Measurements from ENCODE around the gene GPR87. TPM values are rescaled to one million over a fixed set of nuclear protein-coding genes. Genes with fewer than 3 reads are reported as not detected.

GPR87 gene
- total RNA-seq, 3 donors from 2014 or later (not counting 1 experiment from before 2014, with no cell fraction given): not detected

- no peak for DNase-seq
- Mint-ChIP-seq H3K4me3 (no peak overlapping the region), H3K27me3 (ENCODE audit: low read depth in 2 of 2) (no peaks in the 10 kb centered on the region), H3K4me1 (peaks cover 12 to 16% of the 10 kb centered on the region in 2 donors), H3K36me3 (no peaks in the 10 kb centered on the region), H3K9me3 (no peaks in the 10 kb centered on the region), H3K27ac (no peak overlapping the region)
- Histone ChIP-seq H3K27me3 (ENCODE audit: control insufficient read depth, insufficient read depth, low read length) (no peaks in the 10 kb centered on the region), H3K4me1 (ENCODE audit: control insufficient read depth, insufficient read depth, low read length) (peaks cover 13% of the 10 kb centered on the region), H3K9me3 (ENCODE audit: control insufficient read depth, insufficient read depth, low read length) (no peaks in the 10 kb centered on the region), H3K27ac (ENCODE audit: low read length) (peak overlapping the region; percentile 63), H3K4me3 (ENCODE audit: low read length) (no peak overlapping the region), H3K36me3 (ENCODE audit: control insufficient read depth, insufficient read depth, low read length) (no peaks in the 10 kb centered on the region)
- 90% methylated on average over 5 of the region's 5 CpGs for WGBS (ENCODE audit: insufficient coverage)
- intact Hi-C loops (cut with micrococcal nuclease): no loop called here
- TF ChIP-seq CTCF (IDR thresholded peaks at IDR 0.05): no peak
- ATAC-seq: peak in 1 of 3 donors; percentile 63
Measured at GRCh38 chr3:151265166-151265565, 51.5 kb downstream of the GPR87 start.

- Histone ChIP-seq H3K4me1 (ENCODE audit: control insufficient read depth, insufficient read depth, low read length) (peaks cover 13% of the 10 kb centered on the region), H3K27ac (ENCODE audit: low read length) (no peak overlapping the region), H3K27me3 (ENCODE audit: control insufficient read depth, insufficient read depth, low read length) (no peaks in the 10 kb centered on the region), H3K9me3 (ENCODE audit: control insufficient read depth, insufficient read depth, low read length) (no peaks in the 10 kb centered on the region), H3K4me3 (ENCODE audit: low read length) (no peak overlapping the region), H3K36me3 (ENCODE audit: control insufficient read depth, insufficient read depth, low read length) (no peaks in the 10 kb centered on the region)
- intact Hi-C loops (cut with micrococcal nuclease): no loop called here
- Mint-ChIP-seq H3K27me3 (ENCODE audit: low read depth in 2 of 2) (no peaks in the 10 kb centered on the region), H3K9me3 (no peaks in the 10 kb centered on the region), H3K4me3 (no peak overlapping the region), H3K4me1 (peaks cover 12 to 14% of the 10 kb centered on the region in 2 donors), H3K27ac (no peak overlapping the region), H3K36me3 (no peaks in the 10 kb centered on the region)
- WGBS (ENCODE audit: insufficient coverage): 80% methylated on average over 1 of the region's 1 CpG
- DNase-seq (no peak), ATAC-seq (no peak)
- TF ChIP-seq CTCF (IDR thresholded peaks at IDR 0.05): no peak
Measured at GRCh38 chr3:151264605-151265004, 52.0 kb downstream of the GPR87 start.

- no peaks in the 10 kb centered on the region for H3K36me3 Mint-ChIP-seq
- no peak for ATAC-seq
Measured at GRCh38 chr3:151262871-151263525, 53.6 kb downstream of the GPR87 start.

More at GRCh38 chr3:151262871-151263525, 53.6 kb downstream of the GPR87 start:
- Histone ChIP-seq H3K4me1 (ENCODE audit: control insufficient read depth, insufficient read depth, low read length) (peaks cover 7% of the 10 kb centered on the region), H3K27ac (ENCODE audit: low read length) (no peak overlapping the region), H3K4me3 (ENCODE audit: low read length) (no peak overlapping the region), H3K27me3 (ENCODE audit: control insufficient read depth, insufficient read depth, low read length) (no peaks in the 10 kb centered on the region), H3K9me3 (ENCODE audit: control insufficient read depth, insufficient read depth, low read length) (no peaks in the 10 kb centered on the region), H3K36me3 (ENCODE audit: control insufficient read depth, insufficient read depth, low read length) (no peaks in the 10 kb centered on the region)
- 97% methylated on average over 8 of the region's 8 CpGs for WGBS (ENCODE audit: insufficient coverage)
- peaks cover 0 to 2% of the 10 kb centered on the region in 2 donors for H3K27me3 Mint-ChIP-seq (ENCODE audit: low read depth in 2 of 2)
- H3K4me1 Mint-ChIP-seq: no peaks in the 10 kb centered on the region
- no peak overlapping the region for H3K4me3 Mint-ChIP-seq
- intact Hi-C loops (cut with micrococcal nuclease): no loop called here
- H3K27ac Mint-ChIP-seq: no peak overlapping the region
- no peak for DNase-seq
- no peaks in the 10 kb centered on the region for H3K9me3 Mint-ChIP-seq
- TF ChIP-seq CTCF (IDR thresholded peaks at IDR 0.05): no peak
